Measurements from ENCODE around the gene NANOS3. TPM values are rescaled to one million over a fixed set of nuclear protein-coding genes. Genes with fewer than 3 reads are reported as not detected.

Gene NANOS3
- total and polyA plus RNA-seq, 2 donors from 2014 or later = 0.35 TPM; not detected in 1

DNA sequence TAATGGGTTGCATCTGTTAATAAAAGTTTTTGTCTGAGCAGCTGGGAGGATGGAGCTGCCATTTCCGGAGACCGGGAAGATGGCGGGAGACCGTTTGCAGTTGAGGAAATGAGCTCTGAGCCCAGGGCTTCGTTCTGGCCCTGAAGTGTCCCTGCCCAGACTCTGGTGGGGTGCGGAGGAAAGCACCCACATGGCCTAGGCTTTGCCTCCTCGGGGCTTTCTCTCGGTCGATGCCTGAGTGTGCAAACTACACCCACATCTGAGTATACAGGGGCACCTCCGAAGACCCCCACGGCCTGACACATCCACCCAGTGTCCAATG lies 15.6 kb upstream of the NANOS3 start:
- no peaks in the 10 kb centered on the region for H3K27me3 ChIP-seq (ENCODE audit: control insufficient read depth, insufficient read depth, low read length)
- TF ChIP-seq, protein P1, sequence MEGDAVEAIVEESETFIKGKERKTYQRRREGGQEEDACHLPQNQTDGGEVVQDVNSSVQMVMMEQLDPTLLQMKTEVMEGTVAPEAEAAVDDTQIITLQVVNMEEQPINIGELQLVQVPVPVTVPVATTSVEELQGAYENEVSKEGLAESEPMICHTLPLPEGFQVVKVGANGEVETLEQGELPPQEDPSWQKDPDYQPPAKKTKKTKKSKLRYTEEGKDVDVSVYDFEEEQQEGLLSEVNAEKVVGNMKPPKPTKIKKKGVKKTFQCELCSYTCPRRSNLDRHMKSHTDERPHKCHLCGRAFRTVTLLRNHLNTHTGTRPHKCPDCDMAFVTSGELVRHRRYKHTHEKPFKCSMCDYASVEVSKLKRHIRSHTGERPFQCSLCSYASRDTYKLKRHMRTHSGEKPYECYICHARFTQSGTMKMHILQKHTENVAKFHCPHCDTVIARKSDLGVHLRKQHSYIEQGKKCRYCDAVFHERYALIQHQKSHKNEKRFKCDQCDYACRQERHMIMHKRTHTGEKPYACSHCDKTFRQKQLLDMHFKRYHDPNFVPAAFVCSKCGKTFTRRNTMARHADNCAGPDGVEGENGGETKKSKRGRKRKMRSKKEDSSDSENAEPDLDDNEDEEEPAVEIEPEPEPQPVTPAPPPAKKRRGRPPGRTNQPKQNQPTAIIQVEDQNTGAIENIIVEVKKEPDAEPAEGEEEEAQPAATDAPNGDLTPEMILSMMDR (IDR thresholded peaks at IDR 0.05; ENCODE audit: borderline replicate concordance, extremely low read depth, insufficient read depth) = no peak
- peak overlapping the region in 1 of 3 donors; percentile 65 for H3K4me3 ChIP-seq (ENCODE audit: low read length in 3 of 3)
- no peaks in the 10 kb centered on the region for H3K9me3 ChIP-seq (ENCODE audit: control insufficient read depth in 2 of 3, insufficient read depth in 1 of 3, low read length in 3 of 3)
- H3K36me3 ChIP-seq (ENCODE audit: control insufficient read depth in 2 of 3, insufficient read depth in 3 of 3, low read length in 3 of 3) = no peaks in the 10 kb centered on the region
- DNase-seq (peak in 1 of 5 donors; percentile 69), FAIRE-seq (no peak)
- H3K9ac ChIP-seq (ENCODE audit: low read length in 3 of 3) = peak overlapping the region in 2 of 3 donors; percentile 24 to 86
- H3K27ac ChIP-seq (ENCODE audit: low read depth in 2 of 2, low read length in 2 of 2) = peak overlapping the region; percentile 80 to 94
- intact Hi-C loops (cut with DNase I) = loop anchor here (10.0 kb wide), 2 partner anchors 87 to 257 kb away; partner anchors contain the start of gene C19orf53
- H3K4me1 ChIP-seq (ENCODE audit: control insufficient read depth in 2 of 3, insufficient read depth in 2 of 3, low read depth in 1 of 3, low read length in 3 of 3) = peaks cover 0 to 16% (median 7%) of the 10 kb centered on the region in 3 donors

DNA sequence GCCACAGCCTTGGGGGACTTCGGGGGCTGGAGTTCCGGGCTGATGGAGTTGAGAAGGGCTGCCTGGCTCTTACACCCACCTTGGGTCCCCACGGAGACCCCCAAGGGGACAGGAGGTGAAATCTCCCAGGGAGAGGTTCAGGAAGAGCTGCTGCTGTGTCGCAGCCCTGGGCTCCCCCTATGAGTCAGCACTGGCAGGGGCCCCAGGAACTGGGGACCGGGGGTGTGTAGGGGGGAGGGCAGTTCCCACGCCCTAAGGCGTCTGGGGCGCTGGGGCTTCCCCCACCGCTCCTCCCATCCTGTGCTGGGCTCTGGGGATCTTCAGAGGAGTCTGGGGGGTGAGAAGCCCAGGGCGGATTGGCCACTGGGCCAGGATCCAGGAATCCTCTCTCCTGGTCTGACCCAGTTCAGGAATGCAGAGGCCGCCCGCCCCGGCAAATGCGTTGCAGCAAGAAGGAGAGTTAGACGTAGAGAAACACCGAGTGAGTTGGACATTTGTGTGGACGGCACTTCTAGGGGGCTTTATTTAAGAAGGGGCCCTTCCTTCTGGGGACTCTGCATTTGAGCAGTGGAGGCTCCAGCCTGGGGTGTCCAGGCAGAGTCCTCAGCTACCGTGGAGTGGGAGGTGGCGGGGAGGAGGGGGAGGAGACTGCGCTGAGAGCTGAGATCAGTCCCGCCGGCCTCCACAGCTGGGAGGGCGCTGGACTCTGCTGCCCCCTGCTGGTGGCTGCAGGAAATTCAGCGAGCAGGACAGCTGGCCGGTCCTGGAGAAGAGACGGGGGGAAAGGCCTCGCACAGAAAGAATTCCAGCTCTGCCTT lies 15.0 kb upstream of the NANOS3 start:
- H3K36me3 ChIP-seq (ENCODE audit: control insufficient read depth in 2 of 3, insufficient read depth in 3 of 3, low read length in 3 of 3) = no peaks in the 10 kb centered on the region
- H3K9ac ChIP-seq (ENCODE audit: low read length in 3 of 3) = peak overlapping the region in 2 of 3 donors; percentile 73 to 86
- H3K4me3 ChIP-seq (ENCODE audit: low read length in 3 of 3) = peak overlapping the region; percentile 48 to 65 (median 60)
- DNase-seq = peak; percentile 95 to 97 (median 97)
- no peak for FAIRE-seq
- peaks cover 0 to 18% (median 7%) of the 10 kb centered on the region in 3 donors for H3K4me1 ChIP-seq (ENCODE audit: control insufficient read depth in 2 of 3, insufficient read depth in 2 of 3, low read depth in 1 of 3, low read length in 3 of 3)
- TF ChIP-seq, protein P1 (IDR thresholded peaks at IDR 0.05; ENCODE audit: borderline replicate concordance, extremely low read depth, insufficient read depth) = peak; percentile 100
- intact Hi-C loops (cut with DNase I) = loop anchor here (10.0 kb wide), 2 partner anchors 87 to 257 kb away; partner anchors contain the start of gene C19orf53
- no peaks in the 10 kb centered on the region for H3K9me3 ChIP-seq (ENCODE audit: control insufficient read depth in 2 of 3, insufficient read depth in 1 of 3, low read length in 3 of 3)
- H3K27ac ChIP-seq (ENCODE audit: low read depth in 2 of 2, low read length in 2 of 2) = peak overlapping the region; percentile 80 to 94
- H3K27me3 ChIP-seq (ENCODE audit: control insufficient read depth, insufficient read depth, low read length) = no peaks in the 10 kb centered on the region

DNA sequence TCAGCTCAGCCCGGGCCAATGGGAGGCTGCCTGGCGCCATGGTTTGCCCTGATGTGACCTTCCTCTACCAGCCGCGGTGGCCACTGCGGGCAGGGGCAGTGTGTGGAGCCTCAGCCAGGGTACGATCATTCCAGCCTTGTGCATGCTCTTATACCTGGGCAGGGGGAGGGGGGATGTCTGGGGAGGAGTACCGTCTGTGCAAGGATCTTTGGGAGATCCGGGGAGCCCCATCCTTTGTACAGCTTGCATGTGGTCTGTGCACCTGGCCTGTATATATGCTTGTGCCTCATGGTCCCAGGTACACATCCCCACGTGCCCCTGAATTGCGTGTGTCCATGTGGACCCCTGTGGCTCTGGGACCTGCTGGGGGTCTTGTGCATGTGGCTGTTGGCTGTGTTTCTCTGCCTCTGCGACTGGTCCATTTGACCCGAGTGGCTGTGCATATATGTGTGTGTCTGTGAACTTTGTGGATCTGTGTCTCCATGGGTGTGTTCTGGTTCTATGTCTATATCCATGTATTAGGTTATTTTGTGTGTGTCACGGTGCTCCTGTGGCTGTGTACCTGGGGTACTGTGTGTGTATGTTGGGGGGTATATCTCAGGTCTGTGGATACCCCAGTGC lies 12.8 kb upstream of the NANOS3 start:
- Histone ChIP-seq H3K27ac (ENCODE audit: low read depth in 2 of 2, low read length in 2 of 2) (no peak overlapping the region), H3K4me1 (ENCODE audit: control insufficient read depth in 2 of 3, insufficient read depth in 2 of 3, low read depth in 1 of 3, low read length in 3 of 3) (peaks cover 0 to 18% (median 7%) of the 10 kb centered on the region in 3 donors), H3K9me3 (ENCODE audit: control insufficient read depth in 2 of 3, insufficient read depth in 1 of 3, low read length in 3 of 3) (no peaks in the 10 kb centered on the region), H3K27me3 (ENCODE audit: control insufficient read depth, insufficient read depth, low read length) (no peaks in the 10 kb centered on the region), H3K9ac (ENCODE audit: low read length in 3 of 3) (no peak overlapping the region), H3K36me3 (ENCODE audit: control insufficient read depth in 2 of 3, insufficient read depth in 3 of 3, low read length in 3 of 3) (no peaks in the 10 kb centered on the region), H3K4me3 (ENCODE audit: low read length in 3 of 3) (no peak overlapping the region)
- intact Hi-C loops (cut with DNase I) = loop anchor here (10.0 kb wide), 2 partner anchors 89 to 259 kb away; partner anchors contain the start of gene C19orf53
- TF ChIP-seq, protein P1 (IDR thresholded peaks at IDR 0.05; ENCODE audit: borderline replicate concordance, extremely low read depth, insufficient read depth) = no peak
- DNase-seq (peak in 2 of 5 donors; percentile 60 to 64), FAIRE-seq (no peak)
